GM21529 (cell line): ENCODE measurements around the gene ASTN1.

Experiments used
- ATAC-seq: cut with Tn5 transposase; IDR thresholded peaks from one replicate; pipeline ENCODE4 v1.9.1; 2021; ENCODE audit not compliant: unreplicated experiment

The ASTN1 gene

GRCh38 chr1:177164380-177165068 lies at the start of gene ASTN1:
Gene ASTN1, minus strand, starts transcription at chr1:177164712. Its CDS starts 36 bp downstream, at chr1:177164676.
- ATAC-seq, result no peak

- ATAC-seq, result no peak
Observed at GRCh38 chr1:177211231-177211630, 46.7 kb upstream of the ASTN1 start.

- ATAC-seq, result no peak
Observed at GRCh38 chr1:177210071-177210470, 45.6 kb upstream of the ASTN1 start.

GRCh38 chr1:177209357-177209756 lies 44.8 kb upstream of the ASTN1 start:
- ATAC-seq, result no peak

- no peak for ATAC-seq
Observed at GRCh38 chr1:177208920-177209319, 44.4 kb upstream of the ASTN1 start.

- no peak for ATAC-seq
Observed at GRCh38 chr1:177206831-177207355, 42.4 kb upstream of the ASTN1 start.

- ATAC-seq, result no peak
Observed at GRCh38 chr1:177200290-177200689, 35.8 kb upstream of the ASTN1 start.

GRCh38 chr1:177198243-177198642 lies 33.7 kb upstream of the ASTN1 start:
- ATAC-seq, result no peak

- ATAC-seq, result no peak
Observed at GRCh38 chr1:177190308-177190970, 25.9 kb upstream of the ASTN1 start.

- ATAC-seq, result no peak
Observed at GRCh38 chr1:177186639-177187038, 22.1 kb upstream of the ASTN1 start.

- no peak for ATAC-seq
Observed at GRCh38 chr1:177185209-177185608, 20.7 kb upstream of the ASTN1 start.

- no peak for ATAC-seq
Observed at GRCh38 chr1:177183836-177184235, 19.3 kb upstream of the ASTN1 start.

- ATAC-seq, result peak; percentile 94
Observed at GRCh38 chr1:177181631-177182291, 17.2 kb upstream of the ASTN1 start.

GRCh38 chr1:177181280-177181630 lies 16.7 kb upstream of the ASTN1 start:
- peak; percentile 14 for ATAC-seq

GRCh38 chr1:177174921-177175634 lies 10.6 kb upstream of the ASTN1 start:
- no peak for ATAC-seq

- no peak for ATAC-seq
Observed at GRCh38 chr1:177173976-177174375, 9.5 kb upstream of the ASTN1 start.

- no peak for ATAC-seq
Observed at GRCh38 chr1:177172866-177173265, 8.4 kb upstream of the ASTN1 start.

- ATAC-seq, result no peak
Observed at GRCh38 chr1:177172272-177172671, 7.8 kb upstream of the ASTN1 start.

GRCh38 chr1:177171536-177172123 lies 7.1 kb upstream of the ASTN1 start:
- ATAC-seq, result no peak

GRCh38 chr1:177170756-177171535 lies 6.4 kb upstream of the ASTN1 start, which contains the start of gene BRINP2:
Gene BRINP2, plus strand, starts transcription at chr1:177170958. Its CDS starts 58,919 bp downstream, at chr1:177229877.
- ATAC-seq, result peak; percentile 85
